OCI-LY7 (cell line): ENCODE results near the gene PGF. TPM values are rescaled to one million over a fixed set of nuclear protein-coding genes. Genes with fewer than 3 reads are reported as not detected.

ENCODE experiments used
- BruUV-seq: library from RNA; stranded (reverse); fragments of 400-500 nt; replicated peaks from 2 replicates; lab custom pipeline; 2021; lab: Mats Ljungman, UMichigan
- CTCF ChIA-PET: fragments of 300-600 bp; sonication (Branson Sonifier 250); formaldehyde crosslinking; loops from one replicate; lab custom pipeline; 2022; ENCODE audit warnings: antibody characterized with exemption; ENCODE audit not compliant: unreplicated experiment; lab: Charles Lee
- POLR2A ChIA-PET: fragments of 300-600 bp; sonication (Branson Sonifier 250); formaldehyde crosslinking; loops from one replicate; lab custom pipeline; 2022; ENCODE audit warnings: antibody characterized with exemption; lab: Charles Lee
- DNase-seq: peaks from one replicate; pipeline ENCODE4 v3.0.0-alpha.2; 2015; ENCODE audit warnings: low spot score
- H2AFZ ChIP-seq: fragments of 200-600 bp; sonication (generic), shearing (Covaris generic); 2 replicates; pipeline ENCODE4 v1.6.1; 2014; ENCODE audit warnings: mild to moderate bottlenecking, antibody characterized with exemption, low read length, moderate library complexity
- H3K27ac ChIP-seq: fragments of 200-600 bp; sonication (generic); 2 replicates; pipeline ENCODE4 v1.5.1; 2014; ENCODE audit warnings: mixed run types, low read depth, mild to moderate bottlenecking, moderate library complexity, low read length, inconsistent platforms; ENCODE audit not compliant: poor library complexity, severe bottlenecking
- H3K36me3 ChIP-seq: fragments of 200-600 bp; sonication (generic); 2 replicates; pipeline ENCODE4 v1.6.1; 2014; ENCODE audit warnings: mild to moderate bottlenecking, antibody characterized with exemption, low read length, moderate library complexity, mixed read lengths; ENCODE audit not compliant: insufficient read depth
- H3K4me1 ChIP-seq: fragments of 200-600 bp; sonication (generic); 2 replicates; pipeline ENCODE4 v1.5.1; 2014; ENCODE audit warnings: mild to moderate bottlenecking, low read length; ENCODE audit not compliant: insufficient read depth, poor library complexity, severe bottlenecking
- H3K4me2 ChIP-seq: fragments of 200-600 bp; sonication (generic); 2 replicates; pipeline ENCODE4 v1.6.1; 2014; ENCODE audit warnings: mild to moderate bottlenecking, low read length
- H3K4me3 ChIP-seq: fragments of 200-600 bp; sonication (generic); 2 replicates; pipeline ENCODE4 v1.5.1; 2014; ENCODE audit warnings: mild to moderate bottlenecking, low read depth, low read length; ENCODE audit not compliant: poor library complexity, severe bottlenecking
- H3K79me2 ChIP-seq: fragments of 200-600 bp; sonication (generic); 2 replicates; pipeline ENCODE4 v1.6.1; 2016; ENCODE audit warnings: low read depth, mild to moderate bottlenecking, low read length, moderate library complexity, mixed read lengths; ENCODE audit not compliant: insufficient read depth
- H3K9me2 ChIP-seq: fragments of 200-600 bp; sonication (generic); 2 replicates; pipeline ENCODE4 v1.6.1; 2016; ENCODE audit warnings: mild to moderate bottlenecking, low read length, mixed read lengths; ENCODE audit not compliant: insufficient read depth
- H3K9me3 ChIP-seq: fragments of 200-600 bp; sonication (generic); 2 replicates; pipeline ENCODE4 v1.6.1; 2014; ENCODE audit warnings: mild to moderate bottlenecking, mixed run types, low read length, mixed read lengths
- H4K20me1 ChIP-seq: fragments of 200-600 bp; sonication (generic); 2 replicates; pipeline ENCODE4 v1.6.1; 2014; ENCODE audit warnings: mild to moderate bottlenecking, antibody characterized with exemption, low read length, moderate library complexity, mixed read lengths; ENCODE audit not compliant: insufficient read depth
- CTCF ChIP-seq: fragments of 200-600 bp; sonication (generic); conservative IDR thresholded peaks from 2 replicates; pipeline ENCODE4 v1.5.1; 2014; ENCODE audit warnings: mild to moderate bottlenecking, antibody characterized with exemption, low read length, moderate library complexity, mixed read lengths
- EZH2phosphoT487 ChIP-seq: fragments of 200-600 bp; sonication (generic); IDR thresholded peaks from 2 replicates; pipeline ENCODE4 v1.6.1; 2018; ENCODE audit warnings: low read depth, borderline replicate concordance, mild to moderate bottlenecking, mixed run types, antibody characterized with exemption, low read length, moderate library complexity, mixed read lengths
- intact Hi-C: fragments of 100-400 bp; cut with micrococcal nuclease; formaldehyde crosslinking; loops from one replicate; pipeline ENCODE4 v1.10.0; 2022; ENCODE audit not compliant: unreplicated experiment
- total RNA-seq, 2 experiments: library from RNA; depleted of rRNA in 1 of 2; stranded (reverse); fragments of >200 nt in 1 of 2; shearing (Covaris generic) in 1 of 2; gene quantifications; 2 replicates each; pipeline ENCODE4 v1.2.3, GENCODE V29; 2014 to 2022

Gene PGF
- total RNA-seq, 2 experiments from 2014 or later: 0.09 to 0.19 TPM

- Histone ChIP-seq H3K4me3 (no peak overlapping the region), H3K79me2 (no peaks in the 10 kb centered on the region), H2AFZ (no peak overlapping the region), H3K36me3 (peaks cover 99% of the 10 kb centered on the region), H4K20me1 (peaks cover under 1% of the 10 kb centered on the region; the same call in 1 of the 2 replicates), H3K9me3 (no peaks in the 10 kb centered on the region), H3K9me2 (no peaks in the 10 kb centered on the region), H3K4me1 (peaks cover 11% of the 10 kb centered on the region), H3K4me2 (no peak overlapping the region), H3K27ac (no peak overlapping the region)
- TF ChIP-seq EZH2phosphoT487: no peak
- no peak for TF ChIP-seq CTCF
- no TSS peak for BruUV-seq
- ChIA-PET CTCF (no interaction called here), POLR2A (no interaction called here)
- intact Hi-C loops: no loop called here
- DNase-seq: no peak
Measured at GRCh38 chr14:74898694-74899093, 56.7 kb downstream of the PGF start.

- Histone ChIP-seq H3K27ac (no peak overlapping the region), H3K9me2 (no peaks in the 10 kb centered on the region), H3K4me2 (no peak overlapping the region), H4K20me1 (peaks cover 7% of the 10 kb centered on the region; the same call in 1 of the 2 replicates), H3K4me3 (no peak overlapping the region), H3K9me3 (no peaks in the 10 kb centered on the region), H2AFZ (no peak overlapping the region), H3K4me1 (peaks cover 14% of the 10 kb centered on the region), H3K79me2 (no peaks in the 10 kb centered on the region), H3K36me3 (peaks cover 100% of the 10 kb centered on the region)
- CTCF ChIA-PET: no interaction called here
- no peak for DNase-seq
- no TSS peak for BruUV-seq
- POLR2A ChIA-PET: interaction anchor here (0.6 kb wide), 3 partner anchors 44 to 996 kb away, joined by 3 to 4 read pairs (median 4); no protein-coding TSS in a partner anchor
- intact Hi-C loops: no loop called here
- TF ChIP-seq EZH2phosphoT487: no peak
- no peak for TF ChIP-seq CTCF
Measured at GRCh38 chr14:74898083-74898482, 57.3 kb downstream of the PGF start.

- Histone ChIP-seq H3K9me2 (no peaks in the 10 kb centered on the region), H3K36me3 (peaks cover 100% of the 10 kb centered on the region), H3K79me2 (no peaks in the 10 kb centered on the region), H3K4me3 (no peak overlapping the region), H3K4me1 (peaks cover 14% of the 10 kb centered on the region), H3K4me2 (no peak overlapping the region), H4K20me1 (peaks cover 11% of the 10 kb centered on the region; the same call in 1 of the 2 replicates), H3K27ac (no peak overlapping the region), H3K9me3 (no peaks in the 10 kb centered on the region), H2AFZ (no peak overlapping the region)
- TF ChIP-seq CTCF (no peak), EZH2phosphoT487 (no peak)
- intact Hi-C loops: no loop called here
- ChIA-PET POLR2A (interaction anchor here (0.6 to 0.7 kb wide), 4 partner anchors 43 to 1304 kb away, joined by 3 to 4 read pairs (median 4); no protein-coding TSS in a partner anchor), CTCF (interaction anchor here (0.5 kb wide), 2 partner anchors 14 to 19 kb away, joined by 3 to 16 read pairs; no protein-coding TSS in a partner anchor)
- no TSS peak for BruUV-seq
- DNase-seq: no peak
Measured at GRCh38 chr14:74897642-74898041, 57.8 kb downstream of the PGF start.
